Measurements from ENCODE around the gene GRP.

The GRP gene

DNA sequence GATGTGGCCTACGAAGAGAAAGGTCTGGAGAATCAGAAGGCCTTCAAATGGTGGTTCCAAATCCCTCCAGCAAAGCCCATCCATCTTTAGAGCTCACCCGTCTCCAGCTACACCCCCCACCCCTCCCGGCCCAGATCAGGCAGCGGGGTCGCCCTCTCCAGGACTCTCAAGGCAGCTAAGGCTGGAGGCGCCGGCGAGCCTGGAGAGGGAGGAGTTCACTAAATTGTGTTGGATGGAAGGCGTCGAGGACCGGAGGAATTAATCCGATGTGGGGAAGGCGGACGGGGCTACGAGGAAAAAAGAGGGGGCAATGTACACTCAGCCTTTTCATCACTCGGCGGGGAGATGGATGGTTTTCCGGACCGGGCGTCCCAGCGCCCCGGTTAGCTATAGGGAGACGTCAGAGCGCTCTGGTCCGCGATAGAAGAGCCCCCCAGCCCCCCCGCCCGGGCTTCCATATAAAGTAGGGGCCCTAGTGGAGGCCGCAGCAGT is at the start of gene GRP:
GRP (plus strand) TSS at position 487 of the 492 bp plus-strand sequence. CDS start 108 bp downstream, outside the sequence.
- no peak for DNase-seq (ENCODE audit: low spot score)

DNA sequence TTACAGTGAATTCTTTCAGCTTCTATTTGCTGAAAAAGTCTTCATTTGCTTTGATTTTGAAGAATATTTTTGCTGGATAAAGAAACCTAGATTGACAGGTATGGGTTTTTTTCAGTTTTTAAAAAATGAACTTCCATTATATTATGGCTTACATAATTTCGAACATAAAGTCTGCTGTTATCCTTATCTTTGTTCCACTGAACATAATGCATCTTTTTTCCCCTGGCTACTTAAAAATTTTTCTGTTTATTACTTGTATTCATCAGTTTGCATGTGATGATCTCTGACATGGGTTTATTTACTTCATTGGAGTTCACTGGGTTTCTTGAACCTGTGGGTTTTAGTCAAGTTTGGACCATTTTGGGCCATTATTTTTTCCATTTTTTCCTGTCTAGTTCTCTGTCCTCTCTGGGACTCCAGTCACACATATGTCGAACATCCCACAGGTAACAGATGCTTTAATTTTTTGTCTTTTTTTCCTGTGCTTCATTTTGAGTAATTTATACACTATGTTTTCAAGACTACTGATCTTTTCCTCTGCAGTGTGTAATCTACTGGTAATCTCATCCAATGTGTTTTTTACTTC is 47.2 kb upstream of the GRP start:
- no peak for DNase-seq (ENCODE audit: low spot score)

- DNase-seq (ENCODE audit: low spot score) = no peak
These were observed 42.5 kb upstream of the GRP start for GRCh38 chr18:59177485-59177884.

DNA sequence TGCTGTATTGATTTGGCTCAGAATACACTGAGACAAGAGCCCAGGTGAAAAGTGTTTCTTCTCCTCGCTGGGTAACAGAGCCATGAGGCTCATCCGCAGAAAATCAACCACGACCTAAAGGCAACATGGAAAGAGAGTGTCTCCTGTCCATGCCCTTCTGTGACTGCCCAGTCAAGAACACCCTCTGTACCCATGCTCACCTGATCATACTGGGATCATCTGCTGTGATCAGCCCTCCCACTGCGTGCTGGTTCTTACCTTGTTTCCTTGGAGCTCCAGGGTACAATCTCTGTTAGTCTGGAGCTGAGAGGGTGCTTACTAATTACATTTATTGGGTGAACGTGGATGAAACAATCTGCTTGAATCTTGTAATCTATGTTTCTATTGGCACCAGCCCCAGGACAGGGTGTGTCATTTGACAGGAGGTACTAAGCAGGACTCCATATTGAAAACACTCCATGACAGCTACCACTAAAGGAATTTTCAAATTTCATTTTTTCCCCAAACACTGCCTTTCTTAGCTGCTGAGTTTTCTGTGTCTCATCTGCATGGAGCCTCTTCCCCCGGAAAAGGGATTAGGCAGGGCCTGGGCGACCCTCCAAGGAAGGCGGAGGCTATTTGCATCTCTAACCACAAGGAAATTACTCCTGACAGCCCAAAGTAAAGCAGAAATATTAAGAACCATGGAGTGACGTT is 39.7 kb upstream of the GRP start:
- DNase-seq (ENCODE audit: low spot score) = no peak

DNA sequence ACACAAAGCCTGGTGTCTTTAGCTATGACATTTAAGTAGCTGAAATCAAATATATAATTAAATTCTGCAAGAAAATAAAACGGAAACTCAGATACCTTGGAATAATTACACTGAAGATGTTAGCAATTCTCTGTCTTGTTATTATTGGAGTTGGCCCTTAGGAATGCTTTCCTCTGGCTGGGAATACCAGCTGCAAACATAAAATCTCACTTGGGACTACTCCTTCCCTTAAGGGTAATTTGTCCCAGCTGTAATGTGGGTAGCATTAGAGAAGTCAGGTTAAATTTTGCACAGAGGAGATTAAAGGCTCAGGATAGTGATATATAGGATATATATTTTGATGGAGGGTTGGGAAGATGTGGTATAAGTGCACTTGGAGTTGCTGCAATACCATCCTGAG is 37.3 kb upstream of the GRP start:
- no peak for DNase-seq (ENCODE audit: low spot score)

DNA sequence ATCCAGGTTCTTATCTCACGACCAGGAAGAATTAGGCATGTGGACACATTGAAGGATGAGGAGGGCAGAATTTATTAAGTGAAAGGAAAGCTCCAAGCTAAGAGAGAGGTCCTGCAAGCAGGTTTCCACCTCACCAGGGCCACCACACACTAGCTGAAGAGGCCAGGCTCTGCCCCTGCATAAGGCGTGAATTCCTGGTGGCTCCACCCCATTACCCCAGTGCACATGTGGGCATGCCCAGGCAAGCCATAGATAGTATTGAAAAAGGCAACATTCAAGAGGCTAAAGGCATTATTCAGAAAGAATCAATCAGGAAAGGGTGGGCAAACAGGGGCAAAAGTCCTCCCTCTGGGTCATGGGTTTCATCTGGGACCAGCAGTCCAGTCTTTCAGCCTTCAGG is 30.9 kb upstream of the GRP start:
- no peak for DNase-seq (ENCODE audit: low spot score)

DNA sequence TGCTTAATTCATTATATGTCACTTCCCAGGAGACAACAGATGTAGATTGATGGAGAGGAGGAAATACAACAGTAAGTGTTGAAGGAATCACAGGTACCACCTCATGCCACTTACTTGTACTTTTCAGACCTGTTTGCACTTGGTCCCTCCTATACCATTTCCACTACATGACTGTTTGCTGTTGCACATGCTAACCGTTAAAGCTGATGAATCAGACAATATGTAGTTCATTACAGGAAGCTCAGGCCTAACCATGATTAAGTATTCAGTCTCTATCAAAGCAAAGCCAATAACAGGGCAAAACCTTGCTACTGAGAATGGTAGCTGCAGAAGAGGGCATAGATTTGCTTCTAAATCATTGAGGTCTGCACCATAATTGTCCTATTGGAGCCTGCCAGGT is 30.2 kb upstream of the GRP start:
- DNase-seq (ENCODE audit: low spot score) = no peak

DNA sequence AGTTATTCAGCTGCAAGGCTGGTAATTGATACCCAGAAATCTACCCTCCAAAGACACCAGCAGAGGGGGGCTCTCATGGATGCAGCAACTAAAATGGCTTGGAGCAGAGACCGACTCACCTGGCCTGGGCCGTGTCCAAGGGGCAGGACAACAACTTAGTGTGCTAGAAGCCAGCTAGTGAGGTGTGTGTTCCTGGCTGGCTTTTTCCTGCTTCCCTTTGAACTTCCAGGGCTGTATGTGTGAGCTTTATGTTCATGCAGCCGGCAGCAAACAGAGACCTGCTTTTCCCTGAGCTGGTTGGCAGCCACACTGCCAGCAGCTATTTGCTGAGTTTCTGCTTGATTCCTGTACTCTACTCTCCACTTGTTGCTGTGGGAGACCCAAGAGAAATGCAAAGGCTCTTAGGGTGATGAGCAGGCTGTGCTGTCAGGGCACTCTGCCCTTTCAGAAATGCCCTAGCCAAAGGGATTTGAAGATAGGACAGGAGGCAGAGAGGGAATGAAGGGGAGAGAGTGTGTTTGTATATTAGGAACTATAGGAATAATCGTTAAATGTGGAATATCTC is 23.7 kb upstream of the GRP start:
- no peak for DNase-seq (ENCODE audit: low spot score)

DNA sequence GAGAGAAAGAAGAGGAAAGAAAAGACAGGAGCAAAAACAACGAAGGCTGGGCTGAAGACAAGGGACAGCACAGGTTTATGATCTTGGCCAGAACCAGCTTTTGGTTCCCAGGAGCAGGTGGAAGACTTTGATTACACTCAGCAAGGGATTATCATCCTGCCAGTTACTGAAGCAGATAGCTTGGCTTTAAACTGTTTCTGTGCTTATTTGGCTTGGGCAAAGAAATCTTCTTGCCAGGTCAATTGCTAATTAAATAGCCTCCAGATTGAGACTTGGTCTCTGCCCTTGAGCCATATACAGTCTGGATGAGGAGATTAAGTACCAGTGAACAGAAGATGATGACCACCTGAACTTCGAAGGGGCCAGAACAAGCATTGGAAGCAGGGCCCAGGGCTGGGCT is 22.3 kb upstream of the GRP start:
- DNase-seq (ENCODE audit: low spot score) = no peak

DNA sequence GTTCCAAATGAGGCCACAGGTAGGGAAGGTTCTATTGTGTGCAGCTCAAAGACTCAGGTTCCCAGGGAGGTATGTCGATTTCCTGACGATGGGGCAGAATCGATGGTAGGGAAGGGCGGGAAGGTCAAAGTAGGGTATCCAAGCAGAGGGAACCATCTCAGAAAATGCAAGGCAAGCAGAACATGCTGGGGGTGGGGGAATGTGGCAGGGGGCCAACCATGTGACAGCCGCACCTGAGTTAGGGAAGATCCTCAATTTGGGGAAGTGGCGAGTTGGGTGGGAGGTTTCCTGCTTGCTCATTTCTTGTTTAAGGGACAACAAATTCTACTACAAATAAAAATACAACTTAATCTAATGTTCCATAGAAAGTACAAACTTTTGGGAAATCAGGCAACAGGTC is 21.7 kb upstream of the GRP start:
- DNase-seq (ENCODE audit: low spot score) = no peak

DNA sequence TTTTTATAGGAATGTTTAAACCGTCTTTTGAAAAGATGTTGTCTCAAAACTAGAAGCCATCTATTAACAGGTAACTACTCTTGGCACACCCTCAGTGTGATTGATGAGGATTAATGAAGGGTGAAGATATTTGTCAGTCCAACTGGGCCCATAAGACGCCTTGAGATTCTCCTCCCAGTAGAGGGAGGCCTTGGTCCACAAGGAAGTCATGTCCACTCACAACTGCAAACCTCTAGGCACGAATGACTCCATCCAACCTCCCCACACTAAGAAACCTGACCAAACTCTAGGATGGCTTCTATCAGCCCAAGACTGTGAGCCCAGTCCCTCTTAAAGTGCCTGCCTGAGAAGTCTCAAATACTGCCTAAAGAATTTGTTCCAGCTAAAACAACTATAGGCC is 19.2 kb upstream of the GRP start:
- no peak for DNase-seq (ENCODE audit: low spot score)

GRCh38 chr18:59202258-59202820 is 17.6 kb upstream of the GRP start:
- DNase-seq (ENCODE audit: low spot score) = no peak

GRCh38 chr18:59207506-59207905 is 12.5 kb upstream of the GRP start:
- no peak for DNase-seq (ENCODE audit: low spot score)

GRCh38 chr18:59208602-59209125 is 11.3 kb upstream of the GRP start:
- no peak for DNase-seq (ENCODE audit: low spot score)

GRCh38 chr18:59210299-59210698 is 9.7 kb upstream of the GRP start:
- DNase-seq (ENCODE audit: low spot score) = no peak

DNA sequence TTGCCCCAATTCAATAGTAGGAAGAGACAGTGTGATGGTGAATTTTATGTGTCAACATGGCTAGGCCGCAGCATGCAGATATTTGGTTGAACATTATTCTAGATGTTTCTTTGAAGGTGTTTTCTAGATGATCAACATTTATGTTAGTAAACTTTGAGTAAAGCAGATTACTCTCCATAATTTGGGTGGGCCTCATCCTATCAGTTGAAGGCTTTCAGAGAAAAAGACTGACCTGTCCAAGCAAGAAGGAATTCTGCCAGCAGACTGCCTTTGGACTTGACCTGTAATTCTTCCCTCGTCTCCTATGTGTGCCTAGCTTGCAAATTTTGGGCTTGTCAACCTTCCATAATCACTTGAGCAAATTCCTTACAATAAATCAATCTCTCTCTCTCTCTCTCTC is 8.3 kb upstream of the GRP start:
- DNase-seq (ENCODE audit: low spot score) = no peak

DNA sequence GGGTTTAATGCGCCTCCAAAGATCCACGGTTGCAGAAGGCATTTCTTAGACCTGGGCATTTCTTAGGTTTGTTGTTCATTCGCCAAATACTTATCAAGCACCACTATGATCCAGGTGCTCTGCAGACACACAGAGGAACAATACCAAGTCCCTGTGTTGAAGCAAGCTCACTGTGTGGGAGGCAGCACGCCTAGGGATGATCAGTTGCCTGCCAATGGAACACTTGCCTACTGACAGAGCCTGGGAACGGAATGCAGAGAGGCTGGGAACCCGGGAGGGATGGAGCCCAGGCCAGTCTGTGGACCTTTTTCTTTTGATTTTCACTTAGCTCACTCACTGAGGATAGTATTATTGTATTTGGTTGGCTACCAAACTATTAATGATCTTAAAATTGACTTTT is 1.9 kb upstream of the GRP start:
- DNase-seq (ENCODE audit: low spot score) = no peak

DNA sequence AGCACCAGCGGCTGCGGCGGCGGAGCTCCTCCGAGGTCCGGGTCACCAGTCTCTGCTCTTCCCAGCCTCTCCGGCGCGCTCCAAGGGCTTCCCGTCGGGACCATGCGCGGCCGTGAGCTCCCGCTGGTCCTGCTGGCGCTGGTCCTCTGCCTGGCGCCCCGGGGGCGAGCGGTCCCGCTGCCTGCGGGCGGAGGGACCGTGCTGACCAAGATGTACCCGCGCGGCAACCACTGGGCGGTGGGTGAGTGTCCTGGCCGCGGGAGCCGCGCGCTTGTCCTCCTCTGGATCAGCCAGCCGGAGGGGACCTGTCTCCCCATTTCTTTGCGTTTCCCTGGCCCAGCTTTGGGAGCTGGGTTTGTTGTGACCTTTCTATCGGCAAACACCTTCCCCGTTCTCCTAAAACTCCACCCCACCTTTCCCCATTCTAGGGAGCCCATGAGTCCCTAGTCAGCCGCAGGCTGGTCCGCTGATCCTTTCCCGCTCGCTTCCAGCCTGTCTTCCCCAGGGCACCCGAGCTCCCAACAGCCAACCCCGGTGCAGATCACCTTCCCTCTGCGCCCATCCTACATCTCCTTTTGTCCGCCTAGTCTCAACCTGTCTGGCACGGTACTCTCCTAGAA is 316 bp downstream of the GRP start:
- DNase-seq (ENCODE audit: low spot score) = no peak

DNA sequence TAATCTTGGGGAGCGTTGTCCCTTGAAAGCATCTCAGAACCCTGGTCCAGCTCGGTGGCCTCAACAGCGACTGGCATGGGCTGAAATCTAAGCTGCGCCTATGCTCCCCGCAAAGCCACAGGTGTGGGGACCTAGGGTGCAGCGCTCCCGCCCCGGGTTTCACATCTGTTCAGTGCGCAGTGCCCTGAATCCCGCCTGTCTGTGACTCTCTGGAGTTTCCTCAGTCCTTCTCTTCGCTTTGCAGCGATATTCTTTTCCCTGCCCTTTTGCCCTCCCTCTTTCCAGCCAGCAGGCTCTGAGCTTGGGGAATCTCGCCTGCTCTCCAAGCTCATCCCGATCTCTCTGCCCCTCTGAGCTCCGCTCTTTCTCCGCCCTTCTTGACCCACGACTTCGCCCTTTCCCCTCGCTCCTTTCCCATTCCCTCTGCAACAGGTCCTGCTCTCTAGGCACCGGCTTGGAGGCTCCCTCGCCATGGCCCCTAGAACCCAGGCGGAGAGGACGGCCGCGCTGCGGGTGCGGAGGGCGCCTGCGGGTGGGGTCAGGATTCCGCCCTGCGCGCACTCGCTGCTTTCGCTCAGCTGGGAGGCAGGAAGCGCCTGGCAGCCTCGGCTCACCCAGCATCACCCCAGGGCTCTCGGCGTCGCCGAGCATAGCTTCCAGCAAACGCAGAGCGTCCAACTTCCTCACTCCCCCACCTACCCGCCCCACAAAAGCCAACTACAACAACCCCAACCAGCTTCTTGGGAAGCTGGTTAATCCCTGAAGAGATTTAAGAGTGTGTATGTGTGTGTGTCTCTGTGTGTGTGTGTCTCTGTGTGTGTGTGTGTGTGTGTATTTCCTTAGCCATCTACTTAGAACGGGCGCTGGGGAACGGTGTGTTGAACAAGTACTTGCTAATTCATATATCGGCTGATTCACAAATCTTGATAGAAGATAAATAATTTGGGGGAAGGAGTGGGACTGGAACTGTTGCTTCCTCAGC is 1.1 kb downstream of the GRP start:
- DNase-seq (ENCODE audit: low spot score) = no peak

DNA sequence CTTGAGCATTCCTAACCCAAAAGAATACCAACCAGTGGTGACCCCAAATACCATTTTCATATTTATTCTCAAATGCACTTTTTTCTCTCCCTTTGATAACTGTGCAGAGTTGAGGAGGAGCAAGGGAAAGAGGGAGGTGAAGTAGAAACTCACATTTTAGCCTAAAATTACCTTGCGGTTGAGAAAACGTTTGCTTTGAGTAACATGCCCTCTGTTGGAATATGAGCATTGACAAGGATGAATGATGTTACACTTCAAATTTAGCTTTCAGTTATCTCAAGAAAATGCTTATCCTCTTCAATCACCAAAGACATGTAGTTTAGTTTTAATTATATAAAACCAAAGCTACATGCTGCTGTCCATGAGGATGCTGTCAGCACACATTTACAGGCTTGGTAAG is 2.4 kb downstream of the GRP start:
- no peak for DNase-seq (ENCODE audit: low spot score)

- no peak for DNase-seq (ENCODE audit: low spot score)
These were observed 8.4 kb downstream of the GRP start for GRCh38 chr18:59228351-59228750.

Data from activated CD4-positive, alpha-beta T cell treated with anti-CD3 and anti-CD28 coated beads, Interleukin-2, Interleukin-4, amounts not matched to agents 100 ng/mL and 50 ng/mL, durations not matched to agents 16 hours and 8 hours (primary cell).